ENCODE measurements around the gene TMC2.
"Not testable (repeated sequence)": the region's sequence is repeated elsewhere in the genome, so short reads cannot be mapped to it uniquely, and the experiment has no call there.

The TMC2 gene

DNA sequence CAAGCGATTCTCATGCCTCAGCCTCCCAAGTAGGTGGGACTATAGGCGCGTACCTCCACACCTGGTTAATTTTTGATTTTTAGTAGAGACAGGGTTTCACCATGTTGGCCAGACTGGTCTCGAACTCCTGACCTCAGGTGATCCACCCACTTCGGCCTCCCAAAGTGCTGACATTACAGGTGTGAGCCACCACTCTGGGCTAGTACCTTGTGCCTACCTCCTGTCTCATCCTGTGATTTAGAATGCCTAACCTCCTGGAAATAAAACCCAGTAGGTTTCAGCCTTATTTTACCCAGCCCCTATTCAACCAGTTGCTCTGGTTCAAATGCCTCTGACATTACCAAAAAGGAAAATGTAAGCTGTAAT is 10.2 kb upstream of the TMC2 start:
- not testable (repeated sequence) for H3K4me3 ChIP-seq (ENCODE audit: insufficient read depth, low read depth, low read length); H3K36me3 ChIP-seq (ENCODE audit: control insufficient read depth, insufficient read depth, low read length); H3K27ac ChIP-seq (ENCODE audit: insufficient read depth, low read depth, low read length, poor library complexity, severe bottlenecking); H3K9me3 ChIP-seq (ENCODE audit: control insufficient read depth, low read length); H3K4me1 ChIP-seq (ENCODE audit: control insufficient read depth, insufficient read depth, low read length)
- peaks cover 59% of the 10 kb centered on the region for H3K27me3 ChIP-seq (ENCODE audit: control insufficient read depth, insufficient read depth, low read length, poor library complexity, severe bottlenecking)
- 92 to 93% methylated on average over 5 of the region's 5 CpGs for WGBS, 2 experiments

DNA sequence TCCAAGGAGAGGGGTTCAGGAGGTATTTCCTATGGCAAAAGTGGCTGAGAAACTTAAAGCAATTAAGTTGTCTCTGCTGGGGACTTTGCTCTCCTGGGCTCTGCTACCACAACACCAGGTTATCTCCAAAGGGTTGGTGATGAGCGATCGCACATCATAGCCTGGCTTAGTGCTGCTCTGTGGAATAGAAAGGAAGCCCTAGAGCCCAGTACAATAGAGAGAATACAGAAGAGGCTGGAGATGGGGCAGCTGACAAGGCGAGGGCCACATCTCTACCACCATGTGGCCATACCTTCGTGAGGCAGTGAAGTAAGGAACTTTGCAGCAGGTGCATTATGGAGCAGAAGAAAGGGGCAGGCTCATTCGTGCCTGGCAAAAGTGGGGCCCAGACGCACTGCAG is 8.6 kb upstream of the TMC2 start:
- H3K4me3 ChIP-seq (ENCODE audit: insufficient read depth, low read depth, low read length), result no peak overlapping the region
- H3K4me1 ChIP-seq (ENCODE audit: control insufficient read depth, insufficient read depth, low read length), result no peaks in the 10 kb centered on the region
- H3K9me3 ChIP-seq (ENCODE audit: control insufficient read depth, low read length), result no peaks in the 10 kb centered on the region
- no peak overlapping the region for H3K27ac ChIP-seq (ENCODE audit: insufficient read depth, low read depth, low read length, poor library complexity, severe bottlenecking)
- H3K27me3 ChIP-seq (ENCODE audit: control insufficient read depth, insufficient read depth, low read length, poor library complexity, severe bottlenecking), result peaks cover 43% of the 10 kb centered on the region
- WGBS, 2 experiments, result 83 to 86% methylated on average over 6 of the region's 6 CpGs
- no peaks in the 10 kb centered on the region for H3K36me3 ChIP-seq (ENCODE audit: control insufficient read depth, insufficient read depth, low read length)

DNA sequence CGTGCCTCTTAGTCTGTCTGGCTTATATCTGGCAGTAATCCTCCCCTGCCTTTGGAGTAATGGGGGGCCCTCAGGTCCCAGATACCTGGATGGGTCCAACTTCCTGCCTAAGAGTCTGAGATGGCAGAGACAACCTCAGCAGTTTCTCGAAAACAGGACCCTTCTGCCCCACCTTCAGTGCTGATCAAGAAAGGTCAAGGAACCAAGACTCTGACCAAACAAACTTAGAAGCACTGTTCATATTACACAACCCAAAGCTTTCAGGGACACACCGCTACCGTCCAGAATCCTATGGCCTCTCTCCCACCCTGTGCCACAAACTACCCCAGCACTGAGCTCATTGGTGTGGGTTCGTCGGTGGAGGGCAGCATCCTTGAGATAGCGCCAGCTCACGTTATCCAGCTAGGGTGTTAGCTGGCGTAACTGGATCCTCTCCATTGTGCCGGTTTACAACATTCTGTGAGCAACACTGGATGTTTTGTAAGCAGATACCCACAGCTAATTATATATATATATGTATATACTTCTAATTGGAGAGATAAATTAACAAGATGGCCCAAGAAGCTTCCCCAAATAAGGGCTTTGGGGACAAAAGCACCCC is 7.6 kb upstream of the TMC2 start:
- 75 to 81% methylated on average over 9 to 10 of the region's 10 CpGs for WGBS, 2 experiments
- H3K27me3 ChIP-seq (ENCODE audit: control insufficient read depth, insufficient read depth, low read length, poor library complexity, severe bottlenecking), result peaks cover 33% of the 10 kb centered on the region

DNA sequence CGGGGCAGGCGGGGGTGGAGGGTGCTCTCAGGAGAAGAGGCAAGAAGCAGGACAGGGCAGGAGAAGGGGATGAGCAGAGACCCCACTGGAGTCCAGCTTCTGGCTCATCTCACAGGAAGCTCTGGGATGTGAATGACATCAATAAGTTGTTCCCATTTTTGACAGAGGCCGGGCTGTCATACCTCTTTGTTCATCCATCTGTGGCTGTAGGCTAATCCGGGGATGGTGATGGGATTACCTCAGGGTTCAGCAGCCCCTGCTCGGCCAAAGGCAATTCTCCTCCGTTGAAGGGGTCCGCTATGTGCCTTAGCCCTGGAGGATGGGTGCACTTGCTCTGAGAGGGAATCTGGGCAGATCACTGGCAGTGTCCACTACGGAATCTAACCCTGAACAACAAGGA is 3.3 kb upstream of the TMC2 start:
- H3K36me3 ChIP-seq (ENCODE audit: control insufficient read depth, insufficient read depth, low read length), result no peaks in the 10 kb centered on the region
- WGBS, 2 experiments, result 89 to 90% methylated on average over 8 of the region's 8 CpGs
- H3K9me3 ChIP-seq (ENCODE audit: control insufficient read depth, low read length), result no peaks in the 10 kb centered on the region
- H3K4me1 ChIP-seq (ENCODE audit: control insufficient read depth, insufficient read depth, low read length), result peaks cover 10% of the 10 kb centered on the region
- peaks cover under 1% of the 10 kb centered on the region for H3K27me3 ChIP-seq (ENCODE audit: control insufficient read depth, insufficient read depth, low read length, poor library complexity, severe bottlenecking)
- H3K4me3 ChIP-seq (ENCODE audit: insufficient read depth, low read depth, low read length), result no peak overlapping the region
- no peak overlapping the region for H3K27ac ChIP-seq (ENCODE audit: insufficient read depth, low read depth, low read length, poor library complexity, severe bottlenecking)

More for the DNA sequence above, 7.6 kb upstream of the TMC2 start:
- H3K4me3 ChIP-seq (ENCODE audit: insufficient read depth, low read depth, low read length), result no peak overlapping the region
- no peaks in the 10 kb centered on the region for H3K9me3 ChIP-seq (ENCODE audit: control insufficient read depth, low read length)
- no peak overlapping the region for H3K27ac ChIP-seq (ENCODE audit: insufficient read depth, low read depth, low read length, poor library complexity, severe bottlenecking)
- no peaks in the 10 kb centered on the region for H3K4me1 ChIP-seq (ENCODE audit: control insufficient read depth, insufficient read depth, low read length)
- no peaks in the 10 kb centered on the region for H3K36me3 ChIP-seq (ENCODE audit: control insufficient read depth, insufficient read depth, low read length)

DNA sequence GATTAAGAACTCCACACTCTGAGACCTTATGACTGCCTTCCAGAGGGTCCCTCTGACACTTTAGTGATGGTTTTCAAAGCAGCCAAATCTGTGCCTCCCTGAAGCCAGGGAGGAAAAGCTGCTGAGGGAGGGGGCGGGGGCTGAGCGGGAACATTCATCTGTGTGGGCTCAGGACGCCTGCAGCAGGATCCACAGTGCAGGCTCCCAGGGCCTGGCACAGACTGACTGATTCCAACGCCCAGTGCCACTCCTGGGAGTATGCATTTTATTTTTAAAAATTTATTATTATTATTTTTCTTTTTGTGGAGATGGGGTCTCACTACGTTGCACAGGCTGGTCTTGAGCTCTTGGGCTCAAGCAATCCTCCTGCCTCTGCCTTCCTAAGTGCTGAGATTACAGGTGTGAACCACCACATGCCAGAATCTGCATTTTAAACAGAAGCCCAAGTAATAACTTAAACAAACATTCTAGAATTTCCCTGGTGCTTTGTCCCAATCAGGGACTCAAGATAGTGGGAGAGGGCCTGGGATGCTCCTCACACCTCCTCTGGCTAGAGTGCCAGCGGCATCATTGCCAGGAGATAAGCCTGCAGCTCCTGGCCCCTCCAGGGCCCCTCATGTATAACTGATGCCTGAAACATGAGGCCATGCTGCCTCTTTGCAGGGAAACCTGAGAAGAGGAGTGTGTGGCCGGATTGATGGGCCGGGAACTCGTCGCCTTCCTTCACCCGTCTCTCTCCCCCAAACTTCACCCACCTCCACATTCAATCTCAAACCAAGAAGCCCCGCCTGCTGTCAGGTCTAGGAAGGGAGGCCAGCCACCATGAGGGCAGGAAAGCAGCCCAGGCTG is 438 bp upstream of the TMC2 start:
- Histone ChIP-seq H3K4me3 (ENCODE audit: insufficient read depth, low read depth, low read length) (no peak overlapping the region), H3K27ac (ENCODE audit: insufficient read depth, low read depth, low read length, poor library complexity, severe bottlenecking) (no peak overlapping the region), H3K9me3 (ENCODE audit: control insufficient read depth, low read length) (no peaks in the 10 kb centered on the region), H3K27me3 (ENCODE audit: control insufficient read depth, insufficient read depth, low read length, poor library complexity, severe bottlenecking) (no peaks in the 10 kb centered on the region), H3K4me1 (ENCODE audit: control insufficient read depth, insufficient read depth, low read length) (peaks cover 10% of the 10 kb centered on the region), H3K36me3 (ENCODE audit: control insufficient read depth, insufficient read depth, low read length) (no peaks in the 10 kb centered on the region)
- 64% methylated on average over 11 to 12 of the region's 12 CpGs for WGBS, 2 experiments

DNA sequence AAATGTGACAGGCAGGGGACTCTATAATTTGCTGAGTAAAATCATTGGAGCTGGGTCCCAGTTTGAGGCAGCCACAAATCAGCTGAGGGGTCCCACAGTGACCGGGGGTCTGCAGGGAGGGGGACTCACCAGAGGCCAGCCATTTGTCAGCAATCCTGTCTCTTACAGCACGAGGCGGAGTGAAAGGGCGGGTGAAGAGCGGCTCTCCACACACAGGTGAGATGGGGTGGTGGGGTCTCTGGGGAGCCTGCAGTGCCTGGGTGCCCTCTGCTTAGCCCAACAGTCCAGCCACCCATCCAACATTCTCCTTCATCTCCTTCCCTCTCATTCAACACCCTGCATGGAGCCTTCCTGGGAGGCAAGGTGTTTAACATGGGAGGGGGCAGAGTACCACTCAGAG is 728 bp downstream of the TMC2 start:
- H3K4me1 ChIP-seq (ENCODE audit: control insufficient read depth, insufficient read depth, low read length), result peaks cover 10% of the 10 kb centered on the region
- H3K4me3 ChIP-seq (ENCODE audit: insufficient read depth, low read depth, low read length), result no peak overlapping the region
- H3K27ac ChIP-seq (ENCODE audit: insufficient read depth, low read depth, low read length, poor library complexity, severe bottlenecking), result no peak overlapping the region
- 89 to 94% methylated on average over 5 of the region's 5 CpGs for WGBS, 2 experiments
- no peaks in the 10 kb centered on the region for H3K27me3 ChIP-seq (ENCODE audit: control insufficient read depth, insufficient read depth, low read length, poor library complexity, severe bottlenecking)
- no peaks in the 10 kb centered on the region for H3K36me3 ChIP-seq (ENCODE audit: control insufficient read depth, insufficient read depth, low read length)
- H3K9me3 ChIP-seq (ENCODE audit: control insufficient read depth, low read length), result no peaks in the 10 kb centered on the region

DNA sequence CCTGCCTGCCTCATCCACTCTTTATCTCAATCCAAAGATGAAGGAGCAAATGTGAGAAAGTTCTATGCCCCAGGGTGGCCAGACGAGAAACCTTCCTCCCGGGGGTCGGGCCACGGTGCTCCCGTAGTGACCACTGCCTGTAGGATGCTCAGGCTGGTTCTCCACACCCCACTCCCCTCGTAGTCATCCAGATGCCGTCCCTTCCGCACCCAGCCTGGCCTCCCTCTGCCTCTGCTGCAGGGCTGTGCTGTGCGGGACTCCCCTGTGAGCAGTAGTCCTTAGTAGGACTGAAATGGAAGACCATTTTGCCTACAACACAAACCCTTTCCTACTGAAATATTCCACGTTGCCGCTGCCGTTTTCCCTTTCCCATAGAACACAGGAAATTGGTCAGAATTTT is 2.0 kb downstream of the TMC2 start:
- no peaks in the 10 kb centered on the region for H3K36me3 ChIP-seq (ENCODE audit: control insufficient read depth, insufficient read depth, low read length)
- H3K27ac ChIP-seq (ENCODE audit: insufficient read depth, low read depth, low read length, poor library complexity, severe bottlenecking), result no peak overlapping the region
- WGBS, 2 experiments, result 80 to 86% methylated on average over 12 of the region's 12 CpGs
- H3K4me3 ChIP-seq (ENCODE audit: insufficient read depth, low read depth, low read length), result no peak overlapping the region
- H3K27me3 ChIP-seq (ENCODE audit: control insufficient read depth, insufficient read depth, low read length, poor library complexity, severe bottlenecking), result no peaks in the 10 kb centered on the region
- peaks cover 10% of the 10 kb centered on the region for H3K4me1 ChIP-seq (ENCODE audit: control insufficient read depth, insufficient read depth, low read length)
- H3K9me3 ChIP-seq (ENCODE audit: control insufficient read depth, low read length), result no peaks in the 10 kb centered on the region

DNA sequence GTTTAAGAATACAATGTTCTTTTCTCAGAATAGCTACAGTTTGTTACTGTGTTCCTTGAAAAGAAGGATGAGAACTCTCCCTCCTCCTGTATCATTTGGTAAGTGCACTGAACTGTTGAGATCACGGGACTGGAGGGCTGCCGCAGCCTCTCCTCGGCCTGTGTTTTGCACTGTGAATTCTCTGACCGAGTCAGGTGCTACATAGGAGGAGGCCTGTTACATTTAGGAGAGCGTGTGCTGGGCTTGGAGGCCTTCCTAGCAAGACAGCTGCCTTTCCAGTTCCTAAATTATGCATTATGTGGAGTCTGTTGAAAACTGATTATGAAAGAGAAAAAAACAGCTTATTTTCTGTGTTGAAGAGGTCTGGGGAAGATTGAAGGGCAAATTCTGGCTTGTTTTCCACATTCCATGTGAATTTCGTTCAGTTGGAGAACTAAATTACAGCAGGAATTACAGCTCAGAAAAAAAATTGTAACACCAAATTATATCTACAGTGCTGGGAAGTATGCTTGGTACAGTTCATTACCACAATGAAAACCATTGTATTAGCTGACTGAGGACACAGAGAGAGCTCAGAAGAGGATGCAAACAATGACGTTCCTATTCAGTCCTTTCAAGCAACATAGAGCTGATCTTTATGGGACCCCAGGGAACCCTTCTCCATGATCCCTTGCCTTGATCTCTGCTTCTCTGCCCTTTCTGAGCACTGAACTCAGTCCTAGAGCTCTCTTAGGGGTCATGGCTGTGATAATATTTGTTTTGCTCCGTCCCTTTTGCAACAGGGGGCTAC is 2.8 kb downstream of the TMC2 start:
- Histone ChIP-seq H3K27me3 (ENCODE audit: control insufficient read depth, insufficient read depth, low read length, poor library complexity, severe bottlenecking) (no peaks in the 10 kb centered on the region), H3K27ac (ENCODE audit: insufficient read depth, low read depth, low read length, poor library complexity, severe bottlenecking) (no peak overlapping the region), H3K36me3 (ENCODE audit: control insufficient read depth, insufficient read depth, low read length) (no peaks in the 10 kb centered on the region), H3K4me3 (ENCODE audit: insufficient read depth, low read depth, low read length) (no peak overlapping the region), H3K9me3 (ENCODE audit: control insufficient read depth, low read length) (no peaks in the 10 kb centered on the region), H3K4me1 (ENCODE audit: control insufficient read depth, insufficient read depth, low read length) (peaks cover 7% of the 10 kb centered on the region)
- 79 to 83% methylated on average over 8 of the region's 8 CpGs for WGBS, 2 experiments

DNA sequence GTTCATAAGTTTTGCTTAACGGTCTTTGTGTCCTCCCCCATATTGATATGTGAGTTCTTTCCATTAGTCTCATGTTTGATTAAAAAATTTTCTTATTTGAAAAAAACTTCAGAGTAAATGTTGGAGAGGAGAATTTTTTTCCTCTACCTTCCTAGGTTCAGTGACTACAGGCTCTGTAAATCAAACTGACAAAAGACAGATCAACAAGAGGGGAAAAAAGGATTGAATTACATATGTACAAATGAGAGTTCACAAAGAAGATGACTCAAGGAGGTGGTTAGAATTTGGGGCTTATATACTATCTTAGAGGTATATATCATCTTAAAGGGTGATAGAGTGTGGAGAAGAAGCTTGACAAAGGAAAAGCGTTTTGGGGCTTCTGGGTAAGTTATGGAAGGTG is 5.6 kb downstream of the TMC2 start:
- Histone ChIP-seq H3K4me1 (ENCODE audit: control insufficient read depth, insufficient read depth, low read length) (no peaks in the 10 kb centered on the region), H3K9me3 (ENCODE audit: control insufficient read depth, low read length) (no peaks in the 10 kb centered on the region), H3K4me3 (ENCODE audit: insufficient read depth, low read depth, low read length) (no peak overlapping the region), H3K27ac (ENCODE audit: insufficient read depth, low read depth, low read length, poor library complexity, severe bottlenecking) (no peak overlapping the region), H3K36me3 (ENCODE audit: control insufficient read depth, insufficient read depth, low read length) (no peaks in the 10 kb centered on the region), H3K27me3 (ENCODE audit: control insufficient read depth, insufficient read depth, low read length, poor library complexity, severe bottlenecking) (peaks cover under 1% of the 10 kb centered on the region)
- WGBS, 2 experiments, result 84 to 85% methylated on average over 1 of the region's 2 CpGs

DNA sequence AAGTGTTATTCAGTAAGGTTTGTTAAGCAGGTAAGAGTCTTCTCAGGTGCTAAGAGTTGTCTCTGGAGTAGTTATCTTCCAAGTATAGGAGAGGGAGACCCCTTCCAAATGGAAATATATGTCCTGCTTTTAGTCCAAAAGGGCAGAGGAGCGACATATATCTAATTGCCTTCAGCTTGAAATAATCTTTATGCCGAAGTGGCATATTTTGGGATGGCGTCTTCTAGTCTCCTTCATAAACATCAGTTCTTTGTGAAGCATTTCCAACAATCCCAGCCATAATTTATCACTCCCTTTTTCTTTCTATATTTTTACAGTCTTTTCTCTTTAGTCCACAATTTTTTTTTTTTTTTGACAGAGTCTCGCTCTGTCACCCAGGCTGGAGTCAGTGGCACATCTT is 6.0 kb downstream of the TMC2 start:
- Histone ChIP-seq H3K4me1 (ENCODE audit: control insufficient read depth, insufficient read depth, low read length) (no peaks in the 10 kb centered on the region), H3K4me3 (ENCODE audit: insufficient read depth, low read depth, low read length) (no peak overlapping the region), H3K36me3 (ENCODE audit: control insufficient read depth, insufficient read depth, low read length) (no peaks in the 10 kb centered on the region), H3K9me3 (ENCODE audit: control insufficient read depth, low read length) (no peaks in the 10 kb centered on the region), H3K27ac (ENCODE audit: insufficient read depth, low read depth, low read length, poor library complexity, severe bottlenecking) (no peak overlapping the region), H3K27me3 (ENCODE audit: control insufficient read depth, insufficient read depth, low read length, poor library complexity, severe bottlenecking) (peaks cover 4% of the 10 kb centered on the region)
- 95 to 96% methylated on average over 4 of the region's 4 CpGs for WGBS, 2 experiments

Measured in ectodermal cell (in vitro differentiated cells).